Measurements from ENCODE around the gene CACNA1C.
"Not testable (repeated sequence)": the region's sequence is repeated elsewhere in the genome, so short reads cannot be mapped to it uniquely, and the experiment has no call there.

The CACNA1C gene

GRCh38 chr12:2679068-2679815 lies 626.5 kb downstream of the CACNA1C start:
- no peak for FAIRE-seq
- DNase-seq (ENCODE audit: low spot score), result no peak

- DNase-seq (ENCODE audit: low spot score) (no peak), FAIRE-seq (no peak)
Measured at GRCh38 chr12:2679816-2680675, 627.3 kb downstream of the CACNA1C start.

GRCh38 chr12:2680676-2681039 lies 627.9 kb downstream of the CACNA1C start:
- DNase-seq (ENCODE audit: low spot score) (no peak), FAIRE-seq (no peak)

GRCh38 chr12:2681450-2682205 lies 628.8 kb downstream of the CACNA1C start:
- FAIRE-seq, result no peak

GRCh38 chr12:2682296-2683251 lies 629.8 kb downstream of the CACNA1C start:
- DNase-seq (ENCODE audit: low spot score) (no peak), FAIRE-seq (no peak)

More at GRCh38 chr12:2681450-2682205, 628.8 kb downstream of the CACNA1C start:
- DNase-seq (ENCODE audit: low spot score), result no peak

GRCh38 chr12:2683283-2684025 lies 630.7 kb downstream of the CACNA1C start:
- FAIRE-seq, result no peak
- no peak for DNase-seq (ENCODE audit: low spot score)

GRCh38 chr12:2684026-2684325 lies 631.2 kb downstream of the CACNA1C start:
- DNase-seq (ENCODE audit: low spot score); FAIRE-seq: not testable (repeated sequence)

- not testable (repeated sequence) for FAIRE-seq; DNase-seq (ENCODE audit: low spot score)
Measured at GRCh38 chr12:2685620-2686279, 633.0 kb downstream of the CACNA1C start.

GRCh38 chr12:2686280-2686646 lies 633.5 kb downstream of the CACNA1C start:
- FAIRE-seq, result no peak
- no peak for DNase-seq (ENCODE audit: low spot score)

- FAIRE-seq (no peak), DNase-seq (ENCODE audit: low spot score) (no peak)
Measured at GRCh38 chr12:2687058-2687457, 634.3 kb downstream of the CACNA1C start.

- DNase-seq (ENCODE audit: low spot score) (no peak), FAIRE-seq (no peak)
Measured at GRCh38 chr12:2687726-2688125, 634.9 kb downstream of the CACNA1C start.

GRCh38 chr12:2688381-2688931 lies 635.7 kb downstream of the CACNA1C start:
- FAIRE-seq, result no peak
- DNase-seq (ENCODE audit: low spot score), result no peak

- FAIRE-seq (no peak), DNase-seq (ENCODE audit: low spot score) (no peak)
Measured at GRCh38 chr12:2689393-2689792, 636.6 kb downstream of the CACNA1C start.

GRCh38 chr12:2689879-2690278 lies 637.1 kb downstream of the CACNA1C start:
- no peak for DNase-seq (ENCODE audit: low spot score)
- FAIRE-seq, result no peak

- FAIRE-seq (no peak), DNase-seq (ENCODE audit: low spot score) (no peak)
Measured at GRCh38 chr12:2690348-2691005, 637.7 kb downstream of the CACNA1C start.

- no peak for FAIRE-seq
Measured at GRCh38 chr12:2691006-2691344, 638.2 kb downstream of the CACNA1C start.

GRCh38 chr12:2691345-2692071 lies 638.7 kb downstream of the CACNA1C start:
- DNase-seq (ENCODE audit: low spot score), result no peak
- FAIRE-seq, result no peak

More at GRCh38 chr12:2691006-2691344, 638.2 kb downstream of the CACNA1C start:
- DNase-seq (ENCODE audit: low spot score), result no peak

- DNase-seq (ENCODE audit: low spot score), result no peak
- FAIRE-seq, result no peak
Measured at GRCh38 chr12:2692080-2692479, 639.3 kb downstream of the CACNA1C start.
